Left ventricle myocardium inferior (tissue), 1 donor: Measurements from ENCODE around the gene SMIM26. TPM values are rescaled to one million over a fixed set of nuclear protein-coding genes. Genes with fewer than 3 reads are reported as not detected.

ENCODE experiments used
- DNase-seq: peaks from one replicate; pipeline ENCODE4 v3.0.0-alpha.2; 2020
- H3K27ac ChIP-seq: fragments of 200-600 bp; replicated peaks from 2 replicates; pipeline ENCODE4 v1.8.0; 2021
- H3K27me3 ChIP-seq: fragments of 200-600 bp; 2 replicates; pipeline ENCODE4 v1.8.0; 2021; ENCODE audit warnings: low read depth
- H3K36me3 ChIP-seq: fragments of 200-600 bp; 2 replicates; pipeline ENCODE4 v1.8.0; 2021
- H3K4me1 ChIP-seq: fragments of 200-600 bp; 2 replicates; pipeline ENCODE4 v1.8.0; 2021
- H3K4me3 ChIP-seq: fragments of 200-600 bp; 2 replicates; pipeline ENCODE4 v1.8.0; 2021; ENCODE audit warnings: mild to moderate bottlenecking, moderate library complexity
- H3K9me3 ChIP-seq: fragments of 200-600 bp; replicated peaks from 2 replicates; pipeline ENCODE4 v1.8.0; 2021
- CTCF ChIP-seq: fragments of 200-600 bp; IDR thresholded peaks from 2 replicates; pipeline ENCODE4 v1.8.0; 2021; ENCODE audit warnings: antibody characterized with exemption, mild to moderate bottlenecking, borderline replicate concordance
- intact Hi-C: fragments of 100-400 bp; cut with micrococcal nuclease; formaldehyde crosslinking; loops from one replicate; pipeline ENCODE4 v1.11.0; 2022
- total RNA-seq: library from RNA; stranded (reverse); fragmentation: NEBNext Ultra II Directional; extraction: Animal tissue kit (Norgen Biotek cat#: 25700); gene quantifications from one replicate; pipeline ENCODE4 v1.2.1, GENCODE V29; 2021
- donor health status: DM: no; HTN: yes; CAD: no; lungs with severe emphysema.

SMIM26 gene
- total RNA-seq, 1 donor from 2014 or later: 109 TPM

DNA sequence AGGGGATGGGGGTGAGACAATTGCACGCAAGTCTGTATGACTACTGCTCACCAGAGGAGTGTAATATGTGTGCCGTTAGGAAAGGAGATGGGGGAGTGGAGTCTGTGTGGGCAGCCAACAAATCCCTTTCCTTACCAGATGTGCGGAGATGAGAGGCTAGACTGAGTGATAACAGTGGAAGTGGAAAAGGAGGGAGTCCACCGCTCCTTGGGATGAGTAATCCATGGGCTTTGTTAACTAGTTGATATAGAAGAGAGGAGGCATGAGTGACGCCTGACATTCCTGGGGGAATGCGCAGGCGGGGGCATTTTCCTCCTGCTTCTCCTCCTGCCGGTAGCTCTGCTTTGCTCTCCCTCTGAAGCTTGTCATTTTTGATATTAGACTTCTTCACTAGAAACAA is 13.5 kb upstream of the SMIM26 start:
- H3K4me1 ChIP-seq: no peaks in the 10 kb centered on the region
- peaks cover 95% of the 10 kb centered on the region for H3K36me3 ChIP-seq
- H3K27me3 ChIP-seq: no peaks in the 10 kb centered on the region
- intact Hi-C loops: no loop called here
- no peak overlapping the region for H3K27ac ChIP-seq
- no peak overlapping the region for H3K4me3 ChIP-seq
- no peak for DNase-seq
- no peak for TF ChIP-seq CTCF
- no peaks in the 10 kb centered on the region for H3K9me3 ChIP-seq

GRCh38 chr20:18567739-18568091 is 483 bp downstream of the SMIM26 start:
- DNase-seq: no peak
- peak overlapping the region; percentile 88 for H3K27ac ChIP-seq
- intact Hi-C loops: no loop called here
- no peak for TF ChIP-seq CTCF
- H3K4me1 ChIP-seq: peaks cover 23% of the 10 kb centered on the region
- H3K36me3 ChIP-seq: peaks cover 23% of the 10 kb centered on the region
- peak overlapping the region; percentile 84 for H3K4me3 ChIP-seq
- no peaks in the 10 kb centered on the region for H3K27me3 ChIP-seq
- H3K9me3 ChIP-seq: no peaks in the 10 kb centered on the region

DNA sequence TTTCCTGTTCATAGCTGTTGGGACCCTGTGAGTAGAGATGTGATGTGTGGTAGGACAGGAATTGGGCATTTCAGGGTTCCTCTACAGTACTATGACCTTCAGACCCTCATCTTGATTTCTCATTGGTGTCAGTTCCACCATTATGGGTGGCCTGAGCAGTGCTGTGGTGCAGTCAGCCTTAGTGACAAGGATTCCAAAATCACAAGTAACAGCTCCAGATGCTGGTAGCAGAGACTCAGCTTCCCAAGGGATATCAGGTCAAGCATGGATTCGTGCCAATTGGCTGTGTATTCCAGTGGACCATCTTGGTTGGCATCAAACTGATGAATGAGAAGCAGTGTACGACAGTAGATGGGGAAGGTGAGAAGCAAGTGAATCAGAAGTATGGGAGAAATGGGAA is 3.8 kb downstream of the SMIM26 start:
- H3K4me1 ChIP-seq: peaks cover 23% of the 10 kb centered on the region
- H3K9me3 ChIP-seq: no peaks in the 10 kb centered on the region
- DNase-seq: no peak
- H3K27ac ChIP-seq: no peak overlapping the region
- peaks cover 21% of the 10 kb centered on the region for H3K36me3 ChIP-seq
- H3K4me3 ChIP-seq: no peak overlapping the region
- no peaks in the 10 kb centered on the region for H3K27me3 ChIP-seq
- intact Hi-C loops: no loop called here
- no peak for TF ChIP-seq CTCF

DNA sequence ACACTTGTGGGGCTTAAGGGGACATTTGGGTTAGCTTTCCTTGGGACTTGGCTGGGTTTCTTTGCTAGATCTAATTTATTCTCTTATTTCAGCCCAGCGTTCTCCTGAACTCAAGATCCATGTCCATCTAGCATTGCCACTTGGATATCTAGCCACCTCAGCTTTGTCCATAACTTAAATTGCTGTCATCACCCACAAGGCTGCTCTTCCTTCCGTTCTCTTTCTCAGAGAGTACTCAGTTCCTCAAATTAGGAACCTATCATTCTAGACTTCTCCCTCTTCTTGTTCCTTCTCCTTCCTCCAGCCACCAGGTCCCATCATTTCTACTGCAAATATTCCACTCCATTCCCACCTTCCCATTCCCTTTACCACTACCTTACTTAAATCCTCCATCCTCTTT is 4.3 kb downstream of the SMIM26 start:
- Histone ChIP-seq H3K27me3 (no peaks in the 10 kb centered on the region), H3K36me3 (peaks cover 21% of the 10 kb centered on the region), H3K4me3 (no peak overlapping the region), H3K9me3 (no peaks in the 10 kb centered on the region), H3K27ac (no peak overlapping the region), H3K4me1 (peaks cover 22% of the 10 kb centered on the region)
- no peak for TF ChIP-seq CTCF
- no peak for DNase-seq
- intact Hi-C loops: no loop called here

GRCh38 chr20:18577942-18578341 is 10.7 kb downstream of the SMIM26 start:
- no peak for DNase-seq
- H3K4me1 ChIP-seq: no peaks in the 10 kb centered on the region
- no peaks in the 10 kb centered on the region for H3K9me3 ChIP-seq
- no peaks in the 10 kb centered on the region for H3K36me3 ChIP-seq
- TF ChIP-seq CTCF: no peak
- H3K27me3 ChIP-seq: no peaks in the 10 kb centered on the region
- intact Hi-C loops: no loop called here
- H3K4me3 ChIP-seq: no peak overlapping the region
- H3K27ac ChIP-seq: no peak overlapping the region

- H3K36me3 ChIP-seq: no peaks in the 10 kb centered on the region
- no peak overlapping the region for H3K4me3 ChIP-seq
- DNase-seq: no peak
- TF ChIP-seq CTCF: no peak
- intact Hi-C loops: no loop called here
- H3K9me3 ChIP-seq: no peaks in the 10 kb centered on the region
- no peaks in the 10 kb centered on the region for H3K27me3 ChIP-seq
- H3K27ac ChIP-seq: no peak overlapping the region
- H3K4me1 ChIP-seq: no peaks in the 10 kb centered on the region
Observed at GRCh38 chr20:18578581-18578980, 11.3 kb downstream of the SMIM26 start.
